Measurements from ENCODE around the gene RECQL.

The RECQL gene

DNA sequence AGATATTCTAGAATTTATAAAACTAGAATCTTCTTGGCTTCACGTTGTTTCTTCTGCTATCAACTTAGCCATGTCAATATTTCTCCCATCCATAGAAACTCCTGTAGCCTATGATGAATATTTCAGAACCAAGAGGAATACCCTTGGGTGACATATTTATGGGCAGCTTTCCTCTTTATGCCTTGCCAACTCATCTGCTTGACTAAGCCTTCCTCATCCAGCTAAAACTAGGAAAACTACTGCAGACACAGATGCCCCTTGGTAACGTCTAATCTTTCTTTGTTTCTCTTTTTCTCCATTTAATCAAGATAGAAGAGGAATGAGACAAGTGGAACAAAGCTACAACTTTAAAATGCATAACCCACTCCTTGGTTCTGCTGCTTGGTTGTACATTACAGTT, 6.4 kb upstream of the RECQL start:
- Histone ChIP-seq H3K4me3 (replicated peaks; ENCODE audit: insufficient read depth, low read length) (no peak overlapping the region), H3K27me3 (ENCODE audit: insufficient read depth, poor library complexity, severe bottlenecking) (no peaks in the 10 kb centered on the region), H3K27ac (replicated peaks) (no peak overlapping the region)
- no peak for DNase-seq (ENCODE audit: low read depth in 1 of 2, low spot score in 1 of 2)
- TF ChIP-seq SPI1 (IDR thresholded peaks at IDR 0.05; ENCODE audit: borderline replicate concordance, low read depth) = no peak
- TF ChIP-seq, protein P1, sequence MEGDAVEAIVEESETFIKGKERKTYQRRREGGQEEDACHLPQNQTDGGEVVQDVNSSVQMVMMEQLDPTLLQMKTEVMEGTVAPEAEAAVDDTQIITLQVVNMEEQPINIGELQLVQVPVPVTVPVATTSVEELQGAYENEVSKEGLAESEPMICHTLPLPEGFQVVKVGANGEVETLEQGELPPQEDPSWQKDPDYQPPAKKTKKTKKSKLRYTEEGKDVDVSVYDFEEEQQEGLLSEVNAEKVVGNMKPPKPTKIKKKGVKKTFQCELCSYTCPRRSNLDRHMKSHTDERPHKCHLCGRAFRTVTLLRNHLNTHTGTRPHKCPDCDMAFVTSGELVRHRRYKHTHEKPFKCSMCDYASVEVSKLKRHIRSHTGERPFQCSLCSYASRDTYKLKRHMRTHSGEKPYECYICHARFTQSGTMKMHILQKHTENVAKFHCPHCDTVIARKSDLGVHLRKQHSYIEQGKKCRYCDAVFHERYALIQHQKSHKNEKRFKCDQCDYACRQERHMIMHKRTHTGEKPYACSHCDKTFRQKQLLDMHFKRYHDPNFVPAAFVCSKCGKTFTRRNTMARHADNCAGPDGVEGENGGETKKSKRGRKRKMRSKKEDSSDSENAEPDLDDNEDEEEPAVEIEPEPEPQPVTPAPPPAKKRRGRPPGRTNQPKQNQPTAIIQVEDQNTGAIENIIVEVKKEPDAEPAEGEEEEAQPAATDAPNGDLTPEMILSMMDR (IDR thresholded peaks at IDR 0.05; ENCODE audit: insufficient read depth, low read length) = no peak
- TF ChIP-seq GABPA (IDR thresholded peaks at IDR 0.05; ENCODE audit: low read depth) = no peak
- TF ChIP-seq, protein P2, sequence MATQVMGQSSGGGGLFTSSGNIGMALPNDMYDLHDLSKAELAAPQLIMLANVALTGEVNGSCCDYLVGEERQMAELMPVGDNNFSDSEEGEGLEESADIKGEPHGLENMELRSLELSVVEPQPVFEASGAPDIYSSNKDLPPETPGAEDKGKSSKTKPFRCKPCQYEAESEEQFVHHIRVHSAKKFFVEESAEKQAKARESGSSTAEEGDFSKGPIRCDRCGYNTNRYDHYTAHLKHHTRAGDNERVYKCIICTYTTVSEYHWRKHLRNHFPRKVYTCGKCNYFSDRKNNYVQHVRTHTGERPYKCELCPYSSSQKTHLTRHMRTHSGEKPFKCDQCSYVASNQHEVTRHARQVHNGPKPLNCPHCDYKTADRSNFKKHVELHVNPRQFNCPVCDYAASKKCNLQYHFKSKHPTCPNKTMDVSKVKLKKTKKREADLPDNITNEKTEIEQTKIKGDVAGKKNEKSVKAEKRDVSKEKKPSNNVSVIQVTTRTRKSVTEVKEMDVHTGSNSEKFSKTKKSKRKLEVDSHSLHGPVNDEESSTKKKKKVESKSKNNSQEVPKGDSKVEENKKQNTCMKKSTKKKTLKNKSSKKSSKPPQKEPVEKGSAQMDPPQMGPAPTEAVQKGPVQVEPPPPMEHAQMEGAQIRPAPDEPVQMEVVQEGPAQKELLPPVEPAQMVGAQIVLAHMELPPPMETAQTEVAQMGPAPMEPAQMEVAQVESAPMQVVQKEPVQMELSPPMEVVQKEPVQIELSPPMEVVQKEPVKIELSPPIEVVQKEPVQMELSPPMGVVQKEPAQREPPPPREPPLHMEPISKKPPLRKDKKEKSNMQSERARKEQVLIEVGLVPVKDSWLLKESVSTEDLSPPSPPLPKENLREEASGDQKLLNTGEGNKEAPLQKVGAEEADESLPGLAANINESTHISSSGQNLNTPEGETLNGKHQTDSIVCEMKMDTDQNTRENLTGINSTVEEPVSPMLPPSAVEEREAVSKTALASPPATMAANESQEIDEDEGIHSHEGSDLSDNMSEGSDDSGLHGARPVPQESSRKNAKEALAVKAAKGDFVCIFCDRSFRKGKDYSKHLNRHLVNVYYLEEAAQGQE (IDR thresholded peaks at IDR 0.05; ENCODE audit: insufficient replicate concordance, low read depth) = no peak
- no peak for TF ChIP-seq POLR2AphosphoS5 (IDR thresholded peaks at IDR 0.05; ENCODE audit: low read depth)

DNA sequence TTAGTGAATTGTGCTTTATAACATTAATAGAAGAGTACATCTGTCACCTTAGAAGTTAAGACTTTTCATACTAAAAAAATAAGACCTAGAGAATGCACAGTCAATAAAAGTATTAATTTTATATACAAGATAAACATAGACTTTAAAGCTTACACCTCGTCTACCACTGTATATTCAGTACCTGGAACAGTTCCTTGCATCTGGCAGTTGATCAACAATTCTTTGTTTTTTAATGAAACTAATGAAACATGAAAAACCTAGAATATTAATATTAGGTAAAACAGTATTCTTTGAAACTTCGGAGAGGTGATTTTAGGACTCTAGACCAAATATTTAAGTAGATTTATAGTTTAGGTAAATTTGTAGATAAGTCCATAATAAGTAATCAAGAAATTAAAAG, 4.5 kb upstream of the RECQL start:
- DNase-seq (ENCODE audit: low read depth in 1 of 2, low spot score in 1 of 2) = no peak
- Histone ChIP-seq H3K27me3 (ENCODE audit: insufficient read depth, poor library complexity, severe bottlenecking) (no peaks in the 10 kb centered on the region), H3K27ac (replicated peaks) (no peak overlapping the region), H3K4me3 (replicated peaks; ENCODE audit: insufficient read depth, low read length) (no peak overlapping the region)
- TF ChIP-seq SPI1 (IDR thresholded peaks at IDR 0.05; ENCODE audit: borderline replicate concordance, low read depth) (no peak), GABPA (IDR thresholded peaks at IDR 0.05; ENCODE audit: low read depth) (no peak), POLR2AphosphoS5 (IDR thresholded peaks at IDR 0.05; ENCODE audit: low read depth) (no peak)
- TF ChIP-seq, protein P1 (IDR thresholded peaks at IDR 0.05; ENCODE audit: insufficient read depth, low read length) = no peak
- TF ChIP-seq, protein P2 (IDR thresholded peaks at IDR 0.05; ENCODE audit: insufficient replicate concordance, low read depth) = peak; percentile 70

DNA sequence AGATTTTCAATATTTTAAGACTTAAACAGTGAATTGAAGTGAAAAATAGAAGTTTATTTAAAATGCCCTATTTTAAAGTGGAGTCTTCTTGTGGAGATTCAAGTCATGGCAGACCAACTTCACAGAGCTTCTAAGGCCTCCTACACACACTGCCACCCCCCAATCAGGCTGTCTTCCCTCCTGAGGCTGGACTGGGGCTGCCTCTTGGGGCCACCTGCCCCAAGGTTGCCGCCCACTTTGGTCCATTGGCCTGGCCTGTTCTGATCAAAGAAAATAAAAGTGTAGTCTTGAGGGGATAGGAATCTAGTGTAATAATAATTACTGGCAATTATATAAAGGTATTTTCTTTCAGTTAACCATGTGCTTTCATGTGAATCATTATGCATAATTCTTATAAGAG, 1.4 kb upstream of the RECQL start:
- Histone ChIP-seq H3K27ac (replicated peaks) (peak overlapping the region; percentile 82), H3K4me3 (replicated peaks; ENCODE audit: insufficient read depth, low read length) (peak overlapping the region; percentile 97), H3K27me3 (ENCODE audit: insufficient read depth, poor library complexity, severe bottlenecking) (no peaks in the 10 kb centered on the region)
- TF ChIP-seq SPI1 (IDR thresholded peaks at IDR 0.05; ENCODE audit: borderline replicate concordance, low read depth) (no peak), POLR2AphosphoS5 (IDR thresholded peaks at IDR 0.05; ENCODE audit: low read depth) (no peak)
- no peak for DNase-seq (ENCODE audit: low read depth in 1 of 2, low spot score in 1 of 2)

DNA sequence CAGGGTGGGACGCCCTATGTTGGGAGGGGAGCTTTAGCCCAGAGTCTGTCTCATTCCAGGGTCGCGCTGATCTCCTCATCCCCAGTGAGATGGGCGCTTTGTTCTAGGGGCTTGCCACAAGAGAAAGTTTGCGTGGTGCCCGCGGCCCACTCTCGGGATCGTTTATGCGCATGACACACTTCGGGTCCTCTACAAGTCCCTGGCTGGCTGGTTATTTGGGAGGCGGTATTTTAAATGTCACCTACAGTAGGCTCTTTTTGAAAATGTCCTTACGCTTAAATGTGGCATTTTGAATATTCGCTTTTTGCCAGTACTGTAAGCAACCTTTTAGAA, 695 bp upstream of the RECQL start:
- peak in 1 of 2 experiments; percentile 24 for DNase-seq (ENCODE audit: low read depth in 1 of 2, low spot score in 1 of 2)
- no peaks in the 10 kb centered on the region for H3K27me3 ChIP-seq (ENCODE audit: insufficient read depth, poor library complexity, severe bottlenecking)
- TF ChIP-seq, protein P1 (IDR thresholded peaks at IDR 0.05; ENCODE audit: insufficient read depth, low read length) = no peak
- TF ChIP-seq, protein P2 (IDR thresholded peaks at IDR 0.05; ENCODE audit: insufficient replicate concordance, low read depth) = no peak
- peak overlapping the region; percentile 82 for H3K27ac ChIP-seq (replicated peaks)
- H3K4me3 ChIP-seq (replicated peaks; ENCODE audit: insufficient read depth, low read length) = peak overlapping the region; percentile 97

Data from HL-60 (cell line).